Smooth muscle cell (in vitro differentiated cells): ENCODE measurements around the gene CFAP53. TPM values are rescaled to one million over a fixed set of nuclear protein-coding genes. Genes with fewer than 3 reads are reported as not detected.

ENCODE experiments used
- DNase-seq: peaks from one replicate; lab custom pipeline; 2025; ENCODE audit not compliant: unreplicated experiment; lab: John Stamatoyannopoulos, UW
- H2AFZ ChIP-seq: fragments of 200-600 bp; sonication (generic); 2 replicates; pipeline ENCODE4 v1.6.0; 2016; ENCODE audit warnings: antibody characterized with exemption, low read depth, mild to moderate bottlenecking
- H3F3A ChIP-seq: fragments of 200-600 bp; sonication (generic); 2 replicates; pipeline ENCODE4 v1.6.0; 2017; ENCODE audit warnings: antibody characterized with exemption, low read depth
- H3K27ac ChIP-seq: fragments of 200-600 bp; sonication (generic); 2 replicates; pipeline ENCODE4 v1.5.1; 2016; ENCODE audit warnings: low read depth, mild to moderate bottlenecking
- H3K27me3 ChIP-seq: fragments of 200-600 bp; sonication (generic); 2 replicates; pipeline ENCODE4 v1.6.1; 2016; ENCODE audit warnings: low read depth, mild to moderate bottlenecking
- H3K36me3 ChIP-seq: fragments of 200-600 bp; sonication (generic); 2 replicates; pipeline ENCODE4 v1.5.1; 2016; ENCODE audit warnings: low read depth
- H3K4me1 ChIP-seq: fragments of 200-600 bp; sonication (generic); 2 replicates; pipeline ENCODE4 v1.5.1; 2016; ENCODE audit warnings: low read depth
- H3K4me2 ChIP-seq: fragments of 200-600 bp; sonication (generic); 2 replicates; pipeline ENCODE4 v1.6.0; 2016; ENCODE audit warnings: mild to moderate bottlenecking
- H3K4me3 ChIP-seq: fragments of 200-600 bp; sonication (generic); 2 replicates; pipeline ENCODE4 v1.5.1; 2016; ENCODE audit warnings: mild to moderate bottlenecking
- H3K79me2 ChIP-seq: fragments of 200-600 bp; sonication (generic); 2 replicates; pipeline ENCODE4 v1.6.0; 2016; ENCODE audit warnings: low read depth, mild to moderate bottlenecking
- H3K9ac ChIP-seq: fragments of 200-600 bp; sonication (generic); 2 replicates; pipeline ENCODE4 v1.6.0; 2016; ENCODE audit warnings: low read depth
- H3K9me3 ChIP-seq: fragments of 200-600 bp; sonication (generic); replicated peaks from 2 replicates; pipeline ENCODE4 v1.5.1; 2016; ENCODE audit warnings: low read depth
- H4K20me1 ChIP-seq: fragments of 200-600 bp; sonication (generic); 2 replicates; pipeline ENCODE4 v1.6.0; 2016; ENCODE audit warnings: low read depth
- WGBS: methylation state at CpG from one replicate; pipeline ENCODE4 v1.1.7; 2016; ENCODE audit warnings: low lambda C conversion rate; 5-methylcytosine and 5-hydroxymethylcytosine counted together
- polyA plus RNA-seq: library from polyadenylated mRNA; unstranded; fragments of >200 nt; fragmentation: Nextera tagmentation; extraction: Ambion mirVana; gene quantifications from 2 replicates; pipeline ENCODE4 v1.2.1, GENCODE V29; 2016
- total RNA-seq: library from RNA; depleted of rRNA; stranded (reverse); fragments of >200 nt; gene quantifications from 2 replicates; pipeline ENCODE4 v1.2.3, GENCODE V29; 2014
- TF ChIP-seq, protein P1 (sequence below): fragments of 200-600 bp; sonication (generic); IDR thresholded peaks from 2 replicates; pipeline ENCODE4 v1.5.1; 2017; ENCODE audit warnings: borderline replicate concordance, mild to moderate bottlenecking, antibody characterized with exemption; ENCODE audit not compliant: insufficient read depth, poor library complexity, severe bottlenecking

CFAP53 gene
- total and polyA plus RNA-seq, 2 experiments from 2014 or later: 0.41 to 0.99 TPM

DNA sequence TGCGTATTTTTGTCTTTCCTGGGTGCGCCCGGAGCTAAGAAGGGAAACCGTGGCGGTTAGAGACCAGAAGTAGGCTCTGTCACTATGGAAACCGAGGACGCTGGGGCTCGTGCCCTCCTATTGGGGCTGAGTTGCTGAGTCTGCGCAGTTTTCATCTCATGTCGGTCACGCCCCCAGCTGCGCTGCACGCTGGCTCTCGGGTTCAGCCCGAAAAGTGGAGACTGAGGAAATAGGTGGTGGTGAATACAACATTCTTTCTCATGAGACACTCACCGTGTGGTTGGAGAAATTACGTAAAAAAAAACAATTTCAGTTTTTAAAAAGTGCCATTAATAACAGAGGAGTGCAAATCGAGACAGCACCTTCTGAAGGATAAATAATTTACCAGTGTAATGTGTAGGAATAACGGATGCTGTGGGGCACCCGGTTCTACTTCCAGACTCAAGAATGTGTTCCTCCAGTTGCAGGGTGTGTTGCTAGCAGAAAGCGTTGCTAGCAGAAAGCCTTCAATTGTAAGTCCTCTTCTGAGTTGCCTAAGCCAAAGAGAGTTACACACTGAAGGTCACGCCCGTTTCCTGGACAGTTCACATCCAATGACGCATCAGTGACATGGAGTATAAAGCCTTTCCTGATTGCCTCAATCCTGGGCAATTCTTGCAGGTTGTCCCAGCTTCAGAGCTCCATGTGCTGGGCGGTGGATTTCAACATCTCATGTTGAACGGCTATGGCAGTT, 41.6 kb upstream of the CFAP53 start:
- TF ChIP-seq, protein P1, sequence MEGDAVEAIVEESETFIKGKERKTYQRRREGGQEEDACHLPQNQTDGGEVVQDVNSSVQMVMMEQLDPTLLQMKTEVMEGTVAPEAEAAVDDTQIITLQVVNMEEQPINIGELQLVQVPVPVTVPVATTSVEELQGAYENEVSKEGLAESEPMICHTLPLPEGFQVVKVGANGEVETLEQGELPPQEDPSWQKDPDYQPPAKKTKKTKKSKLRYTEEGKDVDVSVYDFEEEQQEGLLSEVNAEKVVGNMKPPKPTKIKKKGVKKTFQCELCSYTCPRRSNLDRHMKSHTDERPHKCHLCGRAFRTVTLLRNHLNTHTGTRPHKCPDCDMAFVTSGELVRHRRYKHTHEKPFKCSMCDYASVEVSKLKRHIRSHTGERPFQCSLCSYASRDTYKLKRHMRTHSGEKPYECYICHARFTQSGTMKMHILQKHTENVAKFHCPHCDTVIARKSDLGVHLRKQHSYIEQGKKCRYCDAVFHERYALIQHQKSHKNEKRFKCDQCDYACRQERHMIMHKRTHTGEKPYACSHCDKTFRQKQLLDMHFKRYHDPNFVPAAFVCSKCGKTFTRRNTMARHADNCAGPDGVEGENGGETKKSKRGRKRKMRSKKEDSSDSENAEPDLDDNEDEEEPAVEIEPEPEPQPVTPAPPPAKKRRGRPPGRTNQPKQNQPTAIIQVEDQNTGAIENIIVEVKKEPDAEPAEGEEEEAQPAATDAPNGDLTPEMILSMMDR: no peak
- H3K4me1 ChIP-seq: peaks cover 10% of the 10 kb centered on the region
- no peaks in the 10 kb centered on the region for H4K20me1 ChIP-seq
- H3K4me2 ChIP-seq: peak overlapping the region; percentile 85
- WGBS: 19% methylated on average over 26 of the region's 26 CpGs
- no peak overlapping the region for H3K27ac ChIP-seq
- peak overlapping the region; percentile 93 for H2AFZ ChIP-seq
- no peaks in the 10 kb centered on the region for H3K79me2 ChIP-seq
- H3K9ac ChIP-seq: peak overlapping the region; percentile 49
- peak; percentile 23 for DNase-seq
- no peaks in the 10 kb centered on the region for H3K27me3 ChIP-seq
- H3F3A ChIP-seq: no peaks in the 10 kb centered on the region
- H3K36me3 ChIP-seq: no peaks in the 10 kb centered on the region
- no peaks in the 10 kb centered on the region for H3K9me3 ChIP-seq
- H3K4me3 ChIP-seq: peak overlapping the region; percentile 67

DNA sequence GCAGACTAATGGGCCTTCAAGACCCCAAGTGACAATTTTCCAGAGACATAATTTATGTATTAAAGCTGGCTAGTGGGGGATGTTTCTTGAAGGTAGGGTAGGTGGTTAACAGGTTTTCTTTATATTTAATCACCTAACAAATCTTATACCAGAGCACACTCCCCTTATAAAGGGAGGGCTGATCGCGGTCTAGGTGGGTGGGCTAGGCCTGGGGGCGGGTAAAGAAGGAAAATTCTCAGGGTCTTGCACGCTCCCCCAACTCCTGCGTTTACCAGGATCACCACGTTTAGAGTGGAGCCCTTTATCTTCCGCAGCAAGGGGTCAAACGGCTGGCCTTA, 41.1 kb upstream of the CFAP53 start:
- H3K27ac ChIP-seq: no peak overlapping the region
- peak overlapping the region; percentile 67 for H3K4me3 ChIP-seq
- no peaks in the 10 kb centered on the region for H3K79me2 ChIP-seq
- WGBS: 20% methylated on average over 8 of the region's 8 CpGs
- peak overlapping the region; percentile 93 for H2AFZ ChIP-seq
- peak overlapping the region; percentile 85 for H3K4me2 ChIP-seq
- peaks cover 10% of the 10 kb centered on the region for H3K4me1 ChIP-seq
- TF ChIP-seq, protein P1: no peak
- H3K9ac ChIP-seq: peak overlapping the region; percentile 49
- no peaks in the 10 kb centered on the region for H3K36me3 ChIP-seq
- H4K20me1 ChIP-seq: no peaks in the 10 kb centered on the region
- H3K27me3 ChIP-seq: no peaks in the 10 kb centered on the region
- H3K9me3 ChIP-seq: no peaks in the 10 kb centered on the region
- DNase-seq: no peak
- H3F3A ChIP-seq: no peaks in the 10 kb centered on the region

DNA sequence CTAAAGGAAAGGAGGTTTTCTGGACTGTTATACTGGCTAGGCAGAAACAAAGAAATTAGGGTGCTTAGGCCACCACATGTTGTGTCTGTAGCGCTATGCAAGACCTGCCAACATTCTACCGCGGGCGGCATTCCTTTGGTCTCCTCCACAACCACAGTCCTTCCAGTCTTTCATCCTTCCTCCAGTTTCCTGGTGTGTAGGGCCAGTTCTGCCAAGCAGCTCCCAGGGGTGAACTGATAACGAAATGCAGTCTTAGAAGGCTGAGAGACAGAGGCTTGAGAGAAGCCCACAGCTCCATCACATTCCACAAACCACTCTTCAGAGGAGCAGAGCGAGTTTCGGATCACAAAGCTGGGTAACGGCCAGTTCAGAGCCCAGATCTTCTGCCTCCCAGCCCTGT, 40.6 kb upstream of the CFAP53 start:
- Histone ChIP-seq H3K9ac (no peak overlapping the region), H3K27ac (no peak overlapping the region), H3K9me3 (no peaks in the 10 kb centered on the region), H3K4me3 (peak overlapping the region; percentile 67), H3K27me3 (no peaks in the 10 kb centered on the region), H3K36me3 (no peaks in the 10 kb centered on the region), H3K4me2 (peak overlapping the region; percentile 85), H3F3A (no peaks in the 10 kb centered on the region), H3K79me2 (no peaks in the 10 kb centered on the region), H4K20me1 (no peaks in the 10 kb centered on the region), H3K4me1 (peaks cover 10% of the 10 kb centered on the region), H2AFZ (peak overlapping the region; percentile 93)
- TF ChIP-seq, protein P1: no peak
- 81% methylated on average over 8 of the region's 8 CpGs for WGBS
- DNase-seq: no peak

DNA sequence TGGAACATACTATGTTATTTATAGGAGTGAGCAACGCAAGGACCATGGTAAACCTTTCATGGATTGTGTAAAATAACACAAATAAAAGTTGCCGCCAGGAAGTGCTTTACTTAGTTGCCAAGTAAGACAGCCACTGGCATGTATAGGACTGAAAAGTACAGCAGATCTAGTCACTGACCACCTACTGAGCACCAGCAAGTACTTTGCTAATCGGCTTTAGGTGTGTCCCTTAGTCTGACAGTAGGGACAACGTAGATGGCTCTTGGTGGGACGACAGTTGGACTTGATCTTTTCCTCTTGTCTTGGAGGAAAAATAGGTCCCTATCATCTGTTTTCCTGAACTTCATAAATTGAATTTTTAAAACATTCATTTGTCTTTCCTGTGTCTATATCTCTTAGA, 34.8 kb upstream of the CFAP53 start:
- TF ChIP-seq, protein P1: no peak
- Histone ChIP-seq H3K4me1 (no peaks in the 10 kb centered on the region), H3K27me3 (no peaks in the 10 kb centered on the region), H3K36me3 (no peaks in the 10 kb centered on the region), H3F3A (no peaks in the 10 kb centered on the region), H3K79me2 (no peaks in the 10 kb centered on the region), H3K27ac (no peak overlapping the region), H3K4me3 (no peak overlapping the region), H3K4me2 (no peak overlapping the region), H4K20me1 (no peaks in the 10 kb centered on the region), H2AFZ (no peak overlapping the region), H3K9ac (no peak overlapping the region), H3K9me3 (no peaks in the 10 kb centered on the region)
- DNase-seq: no peak
- 77% methylated on average over 5 of the region's 5 CpGs for WGBS
